ENCODE data around the gene DAB2IP. TPM values are rescaled to one million over a fixed set of nuclear protein-coding genes. Genes with fewer than 3 reads are reported as not detected.

Gene DAB2IP
- total RNA-seq, 1 donor from 2014 or later, result 71.6 TPM

- H3K27me3 ChIP-seq, result no peaks in the 10 kb centered on the region
- peaks cover 6 to 21% of the 10 kb centered on the region in 2 donors for H3K4me1 ChIP-seq
- no peak overlapping the region for H3K4me3 ChIP-seq
- H3K36me3 ChIP-seq, result peaks cover 82 to 85% of the 10 kb centered on the region in 2 donors
- DNase-seq (ENCODE audit: low spot score in 2 of 2), result no peak
- intact Hi-C loops (cut with DNase I), result no loop called here
- H3K9me3 ChIP-seq, result no peaks in the 10 kb centered on the region
- no peak for TF ChIP-seq CTCF (IDR thresholded peaks at IDR 0.05)
- peak overlapping the region; percentile 68 to 83 for H3K27ac ChIP-seq
Observed at GRCh38 chr9:121763131-121763530, 111.7 kb downstream of the DAB2IP start.

DNA sequence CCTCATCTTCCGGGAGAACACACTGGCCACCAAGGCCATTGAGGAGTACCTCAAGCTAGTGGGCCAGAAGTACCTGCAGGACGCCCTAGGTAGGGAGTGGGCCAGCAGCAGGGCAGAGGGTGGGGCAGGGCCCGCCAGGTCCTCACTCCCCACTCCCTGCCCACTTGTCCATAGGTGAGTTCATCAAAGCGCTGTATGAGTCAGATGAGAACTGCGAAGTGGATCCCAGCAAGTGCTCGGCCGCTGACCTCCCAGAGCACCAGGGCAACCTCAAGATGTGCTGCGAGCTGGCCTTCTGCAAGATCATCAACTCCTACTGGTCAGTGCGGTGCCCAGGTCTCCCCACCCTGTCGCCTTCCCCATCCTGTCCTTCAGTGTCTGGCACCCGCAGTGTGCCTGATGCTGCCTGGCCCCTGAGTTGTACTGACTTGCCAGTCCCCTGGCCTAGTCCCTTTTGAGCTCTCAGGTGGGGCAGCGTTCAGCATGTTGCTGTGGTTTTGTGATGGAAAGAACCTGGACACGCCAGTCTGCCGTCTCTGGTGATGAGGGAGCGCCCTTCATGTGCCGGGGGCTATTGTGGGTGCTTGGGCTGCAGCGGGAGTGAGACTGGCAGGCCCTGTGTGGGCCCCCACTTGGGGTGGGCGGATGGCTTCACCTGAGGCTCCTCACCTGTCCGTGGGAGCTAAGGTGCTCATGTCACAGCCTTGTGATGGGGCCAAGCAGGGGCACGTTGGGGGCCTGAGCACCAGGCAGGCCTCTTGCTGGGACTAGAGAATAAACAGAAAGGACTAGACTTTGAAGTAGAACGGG, 112.3 kb downstream of the DAB2IP start:
- Histone ChIP-seq H3K36me3 (peaks cover 81 to 86% of the 10 kb centered on the region in 2 donors), H3K27ac (peak overlapping the region; percentile 68 to 83), H3K27me3 (no peaks in the 10 kb centered on the region), H3K4me1 (peaks cover 6 to 21% of the 10 kb centered on the region in 2 donors), H3K9me3 (no peaks in the 10 kb centered on the region), H3K4me3 (no peak overlapping the region)
- TF ChIP-seq CTCF (IDR thresholded peaks at IDR 0.05), result no peak
- intact Hi-C loops (cut with DNase I), result no loop called here
- DNase-seq (ENCODE audit: low spot score in 2 of 2), result no peak

- Histone ChIP-seq H3K4me1 (peaks cover 6 to 21% of the 10 kb centered on the region in 2 donors), H3K4me3 (no peak overlapping the region), H3K9me3 (no peaks in the 10 kb centered on the region), H3K27me3 (no peaks in the 10 kb centered on the region), H3K36me3 (peaks cover 81 to 86% of the 10 kb centered on the region in 2 donors), H3K27ac (peak overlapping the region; percentile 68 to 83)
- DNase-seq (ENCODE audit: low spot score in 2 of 2), result no peak
- TF ChIP-seq CTCF (IDR thresholded peaks at IDR 0.05), result no peak
- intact Hi-C loops (cut with DNase I), result no loop called here
Observed at GRCh38 chr9:121764371-121764730, 112.9 kb downstream of the DAB2IP start.

DNA sequence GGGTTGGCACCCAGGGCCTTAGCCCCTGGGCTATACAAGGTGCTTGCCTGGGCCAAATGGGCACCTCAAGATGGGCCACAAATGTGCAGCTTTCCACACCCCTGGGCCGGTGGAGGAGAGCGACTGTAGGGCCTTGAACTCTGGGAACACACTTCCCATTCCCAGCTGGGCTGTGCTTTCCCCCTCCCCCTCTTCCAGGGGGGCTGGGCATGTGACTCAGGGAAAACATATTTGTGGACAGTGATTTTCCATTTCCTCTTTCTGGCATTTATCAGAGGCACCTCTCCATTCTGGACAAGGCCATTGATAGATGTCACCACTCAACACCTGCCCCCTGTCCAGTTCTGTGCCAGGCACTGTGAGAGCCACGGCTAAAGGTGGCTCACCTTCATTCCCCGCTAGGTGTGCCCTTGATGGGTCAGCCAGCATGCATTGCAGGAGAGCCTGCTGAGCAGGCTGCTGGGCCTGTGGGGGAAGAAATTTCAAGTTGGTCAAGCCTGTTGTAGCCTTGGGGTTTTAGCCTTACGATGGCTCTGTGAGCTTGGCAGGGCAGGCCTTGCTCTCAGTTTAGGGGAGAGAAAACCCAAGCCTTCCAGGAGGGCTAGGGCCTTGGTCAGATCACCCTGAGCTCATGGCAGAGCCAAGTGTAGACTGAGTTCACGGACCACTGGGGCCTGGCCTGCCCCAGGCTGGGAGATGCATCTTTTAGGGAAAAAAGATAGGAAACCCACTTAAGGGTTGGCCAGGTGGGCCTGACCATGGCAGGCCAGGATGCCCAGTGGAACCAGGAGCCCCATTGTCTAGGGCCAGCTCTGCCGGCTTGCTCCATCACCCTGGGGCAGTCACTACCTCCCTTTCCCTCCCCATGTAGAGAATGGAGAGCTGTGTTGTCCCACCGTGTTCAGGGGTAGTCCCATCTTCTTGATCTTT, 113.9 kb downstream of the DAB2IP start:
- TF ChIP-seq CTCF (IDR thresholded peaks at IDR 0.05), result no peak
- peak in 1 of 2 donors; percentile 86 for DNase-seq (ENCODE audit: low spot score in 2 of 2)
- Histone ChIP-seq H3K27ac (peak overlapping the region; percentile 68 to 83), H3K4me3 (no peak overlapping the region), H3K4me1 (peaks cover 6 to 25% of the 10 kb centered on the region in 2 donors), H3K27me3 (no peaks in the 10 kb centered on the region), H3K9me3 (no peaks in the 10 kb centered on the region), H3K36me3 (peaks cover 78 to 86% of the 10 kb centered on the region in 2 donors)
- intact Hi-C loops (cut with DNase I), result loop anchor here (1.0 kb wide), 1 partner anchor 13 kb away; no protein-coding TSS in a partner anchor

GRCh38 chr9:121766081-121766683, 114.7 kb downstream of the DAB2IP start:
- no peak overlapping the region for H3K4me3 ChIP-seq
- TF ChIP-seq CTCF (IDR thresholded peaks at IDR 0.05), result no peak

More at GRCh38 chr9:121766081-121766683, 114.7 kb downstream of the DAB2IP start:
- no peaks in the 10 kb centered on the region for H3K27me3 ChIP-seq
- H3K27ac ChIP-seq, result peak overlapping the region; percentile 68 to 83
- no peaks in the 10 kb centered on the region for H3K9me3 ChIP-seq
- intact Hi-C loops (cut with DNase I), result no loop called here
- DNase-seq (ENCODE audit: low spot score in 2 of 2), result no peak
- H3K36me3 ChIP-seq, result peaks cover 69 to 81% of the 10 kb centered on the region in 2 donors
- H3K4me1 ChIP-seq, result peaks cover 15 to 32% of the 10 kb centered on the region in 2 donors
